ENCODE data around the gene TMEM273. TPM values are rescaled to one million over a fixed set of nuclear protein-coding genes. Genes with fewer than 3 reads are reported as not detected.

TMEM273 gene
- total and polyA plus RNA-seq, 10 of the 15 experiments (the other 5 are each of a cell fraction or from before 2014, with no cell fraction given): 10.3 to 46.3 (median 26.4) TPM

DNA sequence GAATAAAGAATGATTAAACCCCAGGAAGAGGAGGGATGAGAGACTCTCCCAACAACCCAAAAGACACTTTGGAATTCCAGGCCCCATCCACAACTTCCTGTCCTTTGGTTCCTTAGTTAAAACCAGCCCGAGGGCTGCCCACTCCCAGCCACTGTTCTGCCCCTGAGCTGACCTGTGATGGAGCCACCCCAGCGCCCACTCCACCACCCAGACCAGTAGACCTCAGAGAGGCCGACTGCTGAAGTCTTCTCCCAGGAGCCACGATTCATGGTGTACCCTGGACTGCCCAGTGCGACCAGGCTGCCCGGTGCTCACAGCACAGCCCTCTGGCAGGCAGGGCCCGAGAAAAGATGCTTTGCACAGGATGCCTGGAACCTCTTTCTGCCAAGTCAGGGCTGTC lies 79.5 kb downstream of the TMEM273 start:
- no peak overlapping the region for H2AFZ ChIP-seq (ENCODE audit: control insufficient read depth, low read depth, low read length)
- no peak overlapping the region for H3K4me3 ChIP-seq
- POLR2A ChIA-PET: no interaction called here
- intact Hi-C loops (cut with micrococcal nuclease; ENCODE audit: unreplicated experiment) (no loop called here), in situ Hi-C loops (cut with MboI) (no loop called here)
- H3K9ac ChIP-seq (ENCODE audit: control insufficient read depth, insufficient read depth, low read length): no peak overlapping the region
- RAD21 ChIA-PET (ENCODE audit: unreplicated experiment): no interaction called here
- DNase-seq (ENCODE audit: low read depth, low spot score): no peak
- no peaks in the 10 kb centered on the region for H3K9me3 ChIP-seq (replicated peaks; ENCODE audit: control insufficient read depth, insufficient read depth, low read length)
- CTCF ChIA-PET: no interaction called here
- TF ChIP-seq ZNF24 (IDR thresholded peaks at IDR 0.05) (no peak), IKZF1 (conservative IDR thresholded peaks at IDR 0.05) (no peak), RAD51 (IDR thresholded peaks at IDR 0.05) (no peak), PAX8 (IDR thresholded peaks at IDR 0.05) (no peak)
- TF ChIP-seq, protein P1, sequence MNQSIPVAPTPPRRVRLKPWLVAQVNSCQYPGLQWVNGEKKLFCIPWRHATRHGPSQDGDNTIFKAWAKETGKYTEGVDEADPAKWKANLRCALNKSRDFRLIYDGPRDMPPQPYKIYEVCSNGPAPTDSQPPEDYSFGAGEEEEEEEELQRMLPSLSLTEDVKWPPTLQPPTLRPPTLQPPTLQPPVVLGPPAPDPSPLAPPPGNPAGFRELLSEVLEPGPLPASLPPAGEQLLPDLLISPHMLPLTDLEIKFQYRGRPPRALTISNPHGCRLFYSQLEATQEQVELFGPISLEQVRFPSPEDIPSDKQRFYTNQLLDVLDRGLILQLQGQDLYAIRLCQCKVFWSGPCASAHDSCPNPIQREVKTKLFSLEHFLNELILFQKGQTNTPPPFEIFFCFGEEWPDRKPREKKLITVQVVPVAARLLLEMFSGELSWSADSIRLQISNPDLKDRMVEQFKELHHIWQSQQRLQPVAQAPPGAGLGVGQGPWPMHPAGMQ (IDR thresholded peaks at IDR 0.05; ENCODE audit: borderline replicate concordance): no peak
- ATAC-seq: no peak
- FAIRE-seq: no peak
- no TSS peak for BruUV-seq (replicated peaks)
- no peak overlapping the region for H3K27ac ChIP-seq (ENCODE audit: control insufficient read depth, insufficient read depth)
- 22% methylated on average over 7 of the region's 7 CpGs for WGBS (ENCODE audit: insufficient coverage, insufficient replicate concordance, low lambda C conversion rate, missing lambda C conversion rate)
- SMC1A ChIA-PET (ENCODE audit: uncharacterized antibody, unreplicated experiment): no interaction called here
- no peaks in the 10 kb centered on the region for H3K79me2 ChIP-seq (ENCODE audit: control insufficient read depth, insufficient read depth, low read length)
- no peak overlapping the region for H3K4me2 ChIP-seq (ENCODE audit: control insufficient read depth, insufficient read depth)
- H3K4me1 ChIP-seq (ENCODE audit: control insufficient read depth, insufficient read depth, low read length): no peaks in the 10 kb centered on the region
- no peaks in the 10 kb centered on the region; a peak in 2 of 4 replicates for H3K27me3 ChIP-seq (replicated peaks in 1 of 2; ENCODE audit: control insufficient read depth in 2 of 2, insufficient read depth in 2 of 2, low read length in 1 of 2)
- no peaks in the 10 kb centered on the region for H4K20me1 ChIP-seq (ENCODE audit: control insufficient read depth, insufficient read depth)
- H3K36me3 ChIP-seq (ENCODE audit: control insufficient read depth in 2 of 2, insufficient read depth in 2 of 2, low read length in 1 of 2): no peaks in the 10 kb centered on the region

DNA sequence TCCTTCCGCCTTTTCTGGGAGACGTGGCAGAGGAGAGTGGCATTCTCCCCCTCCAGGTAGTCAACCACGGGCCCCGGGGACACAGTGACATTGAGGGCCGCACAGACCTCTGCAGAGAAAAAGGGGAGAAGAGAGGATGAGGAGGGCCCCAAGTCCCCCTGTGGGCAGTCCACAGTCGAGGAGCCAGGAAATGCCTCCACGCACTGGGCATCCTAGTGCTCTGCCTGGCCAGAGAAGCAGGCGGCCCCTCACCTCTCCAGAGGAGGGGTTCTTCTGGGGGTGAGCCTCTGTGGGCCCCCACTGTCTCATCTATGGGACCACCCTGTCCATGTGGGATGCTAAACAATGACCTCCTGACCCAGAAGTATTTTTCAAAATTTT lies 80.3 kb downstream of the TMEM273 start:
- Histone ChIP-seq H3K9me3 (replicated peaks; ENCODE audit: control insufficient read depth, insufficient read depth, low read length) (no peaks in the 10 kb centered on the region), H3K4me3 (no peak overlapping the region), H3K4me2 (ENCODE audit: control insufficient read depth, insufficient read depth) (no peak overlapping the region), H3K79me2 (ENCODE audit: control insufficient read depth, insufficient read depth, low read length) (no peaks in the 10 kb centered on the region), H3K36me3 (ENCODE audit: control insufficient read depth in 2 of 2, insufficient read depth in 2 of 2, low read length in 1 of 2) (no peaks in the 10 kb centered on the region), H3K27ac (ENCODE audit: control insufficient read depth, insufficient read depth) (no peak overlapping the region), H4K20me1 (ENCODE audit: control insufficient read depth, insufficient read depth) (no peaks in the 10 kb centered on the region), H2AFZ (ENCODE audit: control insufficient read depth, low read depth, low read length) (no peak overlapping the region), H3K4me1 (ENCODE audit: control insufficient read depth, insufficient read depth, low read length) (no peaks in the 10 kb centered on the region), H3K27me3 (replicated peaks in 1 of 2; ENCODE audit: control insufficient read depth in 2 of 2, insufficient read depth in 2 of 2, low read length in 1 of 2) (no peaks in the 10 kb centered on the region; a peak in 2 of 4 replicates), H3K9ac (ENCODE audit: control insufficient read depth, insufficient read depth, low read length) (no peak overlapping the region)
- no peak for DNase-seq (ENCODE audit: low read depth, low spot score)
- SMC1A ChIA-PET (ENCODE audit: uncharacterized antibody, unreplicated experiment): no interaction called here
- RAD21 ChIA-PET (ENCODE audit: unreplicated experiment): no interaction called here
- FAIRE-seq: no peak
- intact Hi-C loops (cut with micrococcal nuclease; ENCODE audit: unreplicated experiment): no loop called here
- BruUV-seq (replicated peaks): no TSS peak
- CTCF ChIA-PET: no interaction called here
- WGBS (ENCODE audit: insufficient coverage, insufficient replicate concordance, low lambda C conversion rate, missing lambda C conversion rate): 42% methylated on average over 6 of the region's 8 CpGs
- POLR2A ChIA-PET: no interaction called here
- no peak for TF ChIP-seq POU2F2 (IDR thresholded peaks at IDR 0.05; ENCODE audit: borderline replicate concordance, low read depth, low read length)
- no peak for TF ChIP-seq EED (IDR thresholded peaks at IDR 0.05; ENCODE audit: low read depth)
- TF ChIP-seq, protein P2, sequence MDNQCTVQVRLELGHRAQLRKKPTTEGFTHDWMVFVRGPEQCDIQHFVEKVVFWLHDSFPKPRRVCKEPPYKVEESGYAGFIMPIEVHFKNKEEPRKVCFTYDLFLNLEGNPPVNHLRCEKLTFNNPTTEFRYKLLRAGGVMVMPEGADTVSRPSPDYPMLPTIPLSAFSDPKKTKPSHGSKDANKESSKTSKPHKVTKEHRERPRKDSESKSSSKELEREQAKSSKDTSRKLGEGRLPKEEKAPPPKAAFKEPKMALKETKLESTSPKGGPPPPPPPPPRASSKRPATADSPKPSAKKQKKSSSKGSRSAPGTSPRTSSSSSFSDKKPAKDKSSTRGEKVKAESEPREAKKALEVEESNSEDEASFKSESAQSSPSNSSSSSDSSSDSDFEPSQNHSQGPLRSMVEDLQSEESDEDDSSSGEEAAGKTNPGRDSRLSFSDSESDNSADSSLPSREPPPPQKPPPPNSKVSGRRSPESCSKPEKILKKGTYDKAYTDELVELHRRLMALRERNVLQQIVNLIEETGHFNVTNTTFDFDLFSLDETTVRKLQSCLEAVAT (IDR thresholded peaks at IDR 0.05): no peak
- TF ChIP-seq NFYB (IDR thresholded peaks at IDR 0.05; ENCODE audit: insufficient read depth, low read depth, low read length): no peak
- no peak for TF ChIP-seq CBX5 (IDR thresholded peaks at IDR 0.05; ENCODE audit: low read depth)
- TF ChIP-seq RBBP5 (conservative IDR thresholded peaks at IDR 0.05): no peak
- TF ChIP-seq, protein P3, sequence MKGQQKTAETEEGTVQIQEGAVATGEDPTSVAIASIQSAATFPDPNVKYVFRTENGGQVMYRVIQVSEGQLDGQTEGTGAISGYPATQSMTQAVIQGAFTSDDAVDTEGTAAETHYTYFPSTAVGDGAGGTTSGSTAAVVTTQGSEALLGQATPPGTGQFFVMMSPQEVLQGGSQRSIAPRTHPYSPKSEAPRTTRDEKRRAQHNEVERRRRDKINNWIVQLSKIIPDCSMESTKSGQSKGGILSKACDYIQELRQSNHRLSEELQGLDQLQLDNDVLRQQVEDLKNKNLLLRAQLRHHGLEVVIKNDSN (IDR thresholded peaks at IDR 0.05; ENCODE audit: borderline replicate concordance, extremely low read length, insufficient read depth, low read depth, low read length): no peak
- no peak for TF ChIP-seq CHD4 (IDR thresholded peaks at IDR 0.05)
- in situ Hi-C loops (cut with MboI): no loop called here
- ATAC-seq: no peak

Data from GM12878 (cell line).